ENCODE results near the gene TRPV4. TPM values are rescaled to one million over a fixed set of nuclear protein-coding genes. Genes with fewer than 3 reads are reported as not detected.
"Not testable (repeated sequence)": the region's sequence is repeated elsewhere in the genome, so short reads cannot be mapped to it uniquely, and the experiment has no call there.

The TRPV4 gene
- total RNA-seq, 2 experiments from 2014 or later, result 2.1 TPM; not detected in 1

DNA sequence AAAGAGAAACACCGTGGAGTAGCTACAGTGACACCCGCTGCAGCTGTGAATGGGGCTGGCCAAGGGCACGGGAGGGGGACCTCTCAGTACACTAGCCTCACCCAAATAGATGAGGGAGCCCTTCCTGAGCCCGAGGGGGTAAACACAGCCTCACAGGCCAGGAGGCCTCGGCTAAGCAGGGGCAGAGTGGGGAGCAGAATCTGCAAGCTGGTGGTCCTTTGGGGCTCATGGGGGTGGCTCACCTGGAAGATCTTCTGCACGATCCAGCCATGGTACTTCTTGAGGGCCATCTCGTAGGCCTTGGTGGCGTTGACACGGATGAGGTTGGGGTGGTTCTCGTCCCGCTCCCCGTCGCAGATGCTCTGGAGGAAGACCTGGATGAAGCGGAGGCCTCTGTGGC lies 22.2 kb upstream of the TRPV4 start:
- H3K27ac ChIP-seq (ENCODE audit: low read depth, low read length, poor library complexity, severe bottlenecking), result no peak overlapping the region
- intact Hi-C loops (cut with micrococcal nuclease; ENCODE audit: unreplicated experiment), result no loop called here
- H3K9me3 ChIP-seq (ENCODE audit: low read length), result no peaks in the 10 kb centered on the region
- H3K4me1 ChIP-seq (ENCODE audit: insufficient read depth, low read length, poor library complexity, severe bottlenecking), result no peaks in the 10 kb centered on the region
- DNase-seq (ENCODE audit: low spot score), result no peak
- CTCF ChIA-PET (ENCODE audit: unreplicated experiment), result interaction anchor here (2.0 kb wide), 1 partner anchor 10 kb away, joined by 7 read pairs; no protein-coding TSS in a partner anchor
- no peaks in the 10 kb centered on the region for H3K79me2 ChIP-seq (ENCODE audit: insufficient read depth, low read depth, low read length)
- no TSS peak for BruUV-seq (replicated peaks)
- TF ChIP-seq, protein P1, sequence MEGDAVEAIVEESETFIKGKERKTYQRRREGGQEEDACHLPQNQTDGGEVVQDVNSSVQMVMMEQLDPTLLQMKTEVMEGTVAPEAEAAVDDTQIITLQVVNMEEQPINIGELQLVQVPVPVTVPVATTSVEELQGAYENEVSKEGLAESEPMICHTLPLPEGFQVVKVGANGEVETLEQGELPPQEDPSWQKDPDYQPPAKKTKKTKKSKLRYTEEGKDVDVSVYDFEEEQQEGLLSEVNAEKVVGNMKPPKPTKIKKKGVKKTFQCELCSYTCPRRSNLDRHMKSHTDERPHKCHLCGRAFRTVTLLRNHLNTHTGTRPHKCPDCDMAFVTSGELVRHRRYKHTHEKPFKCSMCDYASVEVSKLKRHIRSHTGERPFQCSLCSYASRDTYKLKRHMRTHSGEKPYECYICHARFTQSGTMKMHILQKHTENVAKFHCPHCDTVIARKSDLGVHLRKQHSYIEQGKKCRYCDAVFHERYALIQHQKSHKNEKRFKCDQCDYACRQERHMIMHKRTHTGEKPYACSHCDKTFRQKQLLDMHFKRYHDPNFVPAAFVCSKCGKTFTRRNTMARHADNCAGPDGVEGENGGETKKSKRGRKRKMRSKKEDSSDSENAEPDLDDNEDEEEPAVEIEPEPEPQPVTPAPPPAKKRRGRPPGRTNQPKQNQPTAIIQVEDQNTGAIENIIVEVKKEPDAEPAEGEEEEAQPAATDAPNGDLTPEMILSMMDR (conservative IDR thresholded peaks at IDR 0.05; ENCODE audit: low read length), result no peak
- no peak for TF ChIP-seq EZH2phosphoT487 (IDR thresholded peaks at IDR 0.05; ENCODE audit: borderline replicate concordance, low read depth, low read length)
- no peak overlapping the region for H3K4me3 ChIP-seq (ENCODE audit: low read depth, low read length, poor library complexity, severe bottlenecking)
- H3K9me2 ChIP-seq (ENCODE audit: insufficient read depth, low read length), result no peaks in the 10 kb centered on the region
- H2AFZ ChIP-seq (ENCODE audit: low read length), result no peak overlapping the region
- peaks cover 8% of the 10 kb centered on the region; the same call in 1 of the 2 replicates for H3K36me3 ChIP-seq (ENCODE audit: insufficient read depth, low read length)
- no peak overlapping the region for H3K4me2 ChIP-seq (ENCODE audit: low read length)
- H4K20me1 ChIP-seq (ENCODE audit: insufficient read depth, low read length), result no peaks in the 10 kb centered on the region
- POLR2A ChIA-PET, result interaction anchor here (1.5 kb wide), 1 partner anchor 12 kb away, joined by 3 read pairs; no protein-coding TSS in a partner anchor

DNA sequence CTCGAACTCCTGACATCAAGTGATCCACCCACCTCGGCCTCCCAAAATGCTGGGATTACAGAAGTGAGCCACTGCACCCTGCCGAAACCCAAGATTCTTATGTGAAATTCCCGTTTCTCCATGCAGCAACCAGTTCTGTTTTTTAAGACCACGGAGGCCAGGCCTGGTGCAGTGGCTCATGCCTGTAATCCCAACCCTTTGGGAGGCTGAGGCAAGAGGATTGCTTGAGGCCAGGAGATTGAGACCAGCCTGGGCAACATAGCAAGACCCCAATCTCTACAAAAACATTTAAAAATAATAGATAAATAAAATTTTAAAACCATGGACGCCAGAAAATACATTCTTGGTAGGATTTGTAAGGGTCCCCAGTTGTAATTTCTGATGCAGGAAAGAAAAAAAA lies 17.3 kb upstream of the TRPV4 start:
- H3K27ac ChIP-seq (ENCODE audit: low read depth, low read length, poor library complexity, severe bottlenecking); H3K79me2 ChIP-seq (ENCODE audit: insufficient read depth, low read depth, low read length); H3K4me3 ChIP-seq (ENCODE audit: low read depth, low read length, poor library complexity, severe bottlenecking); DNase-seq (ENCODE audit: low spot score); intact Hi-C loops (cut with micrococcal nuclease; ENCODE audit: unreplicated experiment); H4K20me1 ChIP-seq (ENCODE audit: insufficient read depth, low read length); H3K36me3 ChIP-seq (ENCODE audit: insufficient read depth, low read length); H2AFZ ChIP-seq (ENCODE audit: low read length); H3K9me3 ChIP-seq (ENCODE audit: low read length); BruUV-seq (replicated peaks); CTCF ChIA-PET (ENCODE audit: unreplicated experiment); H3K4me2 ChIP-seq (ENCODE audit: low read length); H3K4me1 ChIP-seq (ENCODE audit: insufficient read depth, low read length, poor library complexity, severe bottlenecking); H3K9me2 ChIP-seq (ENCODE audit: insufficient read depth, low read length): not testable (repeated sequence)
- POLR2A ChIA-PET, result interaction anchor here (0.6 kb wide), 1 partner anchor 13 kb away, joined by 4 read pairs; no protein-coding TSS in a partner anchor

DNA sequence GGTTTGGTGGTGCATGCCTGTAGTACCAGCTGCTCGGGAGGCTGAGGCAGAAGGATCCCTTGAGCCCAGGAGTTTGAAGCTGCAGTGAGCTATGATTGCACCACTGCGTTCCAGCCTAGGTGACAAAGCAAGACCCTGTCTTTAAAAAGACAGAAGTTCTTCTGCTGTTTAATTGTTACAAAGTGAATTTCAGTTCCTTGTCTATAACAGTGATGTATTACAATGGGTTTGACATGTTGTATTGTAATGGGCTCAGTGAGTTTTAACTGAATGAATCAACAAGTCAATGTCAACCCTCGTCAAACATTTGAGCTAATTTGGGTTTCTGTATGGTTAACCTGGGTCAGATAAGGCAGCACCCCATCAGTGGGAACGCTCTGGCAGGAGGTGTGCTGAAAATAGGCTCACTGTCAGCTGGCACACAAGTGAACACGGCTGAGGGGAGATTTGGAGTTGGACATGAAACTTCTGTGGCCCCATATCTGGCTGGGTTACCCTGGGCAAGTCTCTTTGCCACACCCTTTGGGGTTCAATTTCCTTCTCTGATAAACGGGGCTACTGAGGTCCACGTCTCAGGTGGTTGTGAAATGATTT lies 14.0 kb upstream of the TRPV4 start:
- intact Hi-C loops (cut with micrococcal nuclease; ENCODE audit: unreplicated experiment), result no loop called here
- BruUV-seq (replicated peaks), result no TSS peak
- no peak overlapping the region for H3K4me2 ChIP-seq (ENCODE audit: low read length)
- H3K9me2 ChIP-seq (ENCODE audit: insufficient read depth, low read length), result no peaks in the 10 kb centered on the region
- H4K20me1 ChIP-seq (ENCODE audit: insufficient read depth, low read length), result no peaks in the 10 kb centered on the region
- ChIA-PET POLR2A (interaction anchor here (0.6 kb wide), 1 partner anchor 29 kb away, joined by 3 read pairs; no protein-coding TSS in a partner anchor), CTCF (ENCODE audit: unreplicated experiment) (no interaction called here)
- H3K27ac ChIP-seq (ENCODE audit: low read depth, low read length, poor library complexity, severe bottlenecking), result no peak overlapping the region
- DNase-seq (ENCODE audit: low spot score), result no peak
- H3K79me2 ChIP-seq (ENCODE audit: insufficient read depth, low read depth, low read length), result no peaks in the 10 kb centered on the region
- no peaks in the 10 kb centered on the region for H3K9me3 ChIP-seq (ENCODE audit: low read length)
- no peak overlapping the region for H3K4me3 ChIP-seq (ENCODE audit: low read depth, low read length, poor library complexity, severe bottlenecking)
- H3K36me3 ChIP-seq (ENCODE audit: insufficient read depth, low read length), result no peaks in the 10 kb centered on the region
- TF ChIP-seq, protein P1 (conservative IDR thresholded peaks at IDR 0.05; ENCODE audit: low read length), result no peak
- TF ChIP-seq EZH2phosphoT487 (IDR thresholded peaks at IDR 0.05; ENCODE audit: borderline replicate concordance, low read depth, low read length), result no peak
- H3K4me1 ChIP-seq (ENCODE audit: insufficient read depth, low read length, poor library complexity, severe bottlenecking), result peaks cover 9% of the 10 kb centered on the region
- H2AFZ ChIP-seq (ENCODE audit: low read length), result no peak overlapping the region

All from OCI-LY7 (cell line).